Adipocyte (in vitro differentiated cells): Measurements from ENCODE around the gene GAB3.

Experiments
- DNase-seq: peaks from one replicate; pipeline ENCODE4 v3.0.0-alpha.2; 2015; ENCODE audit warnings: low read depth
- H3K27me3 ChIP-seq: replicated peaks from 2 replicates; pipeline ENCODE4 v1.7.0; 2013; ENCODE audit warnings: mild to moderate bottlenecking, low read length, moderate library complexity; ENCODE audit not compliant: control insufficient read depth, insufficient read depth
- H3K36me3 ChIP-seq: 2 replicates; pipeline ENCODE4 v1.7.0; 2013; ENCODE audit warnings: low read length, mild to moderate bottlenecking, moderate library complexity; ENCODE audit not compliant: control insufficient read depth, insufficient read depth, severe bottlenecking
- H3K4me1 ChIP-seq: 2 replicates; pipeline ENCODE4 v1.7.0; 2013; ENCODE audit warnings: mild to moderate bottlenecking, low read length, moderate library complexity; ENCODE audit not compliant: control insufficient read depth, insufficient read depth
- H3K4me3 ChIP-seq: 2 replicates; pipeline ENCODE4 v1.7.0; 2013; ENCODE audit warnings: mild to moderate bottlenecking, low read length, moderate library complexity
- H3K9ac ChIP-seq: 2 replicates; pipeline ENCODE4 v1.7.0; 2013; ENCODE audit warnings: mild to moderate bottlenecking, low read length, moderate library complexity
- H3K9me3 ChIP-seq: 2 replicates; pipeline ENCODE4 v1.7.0; 2013; ENCODE audit warnings: mild to moderate bottlenecking, low read length, moderate library complexity; ENCODE audit not compliant: control insufficient read depth

The GAB3 gene

GRCh38 chrX:154779261-154779660 lies 28.4 kb upstream of the GAB3 start:
- peak; percentile 9 for DNase-seq
- Histone ChIP-seq H3K9ac (no peak overlapping the region), H3K9me3 (no peaks in the 10 kb centered on the region), H3K4me3 (no peak overlapping the region), H3K4me1 (peaks cover 34% of the 10 kb centered on the region), H3K36me3 (peaks cover 41% of the 10 kb centered on the region), H3K27me3 (no peaks in the 10 kb centered on the region)

- H3K4me1 ChIP-seq, result peaks cover 33% of the 10 kb centered on the region
- no peaks in the 10 kb centered on the region for H3K27me3 ChIP-seq
- H3K9me3 ChIP-seq, result no peaks in the 10 kb centered on the region
- H3K9ac ChIP-seq, result no peak overlapping the region
- no peak for DNase-seq
- peaks cover 49% of the 10 kb centered on the region for H3K36me3 ChIP-seq
- H3K4me3 ChIP-seq, result no peak overlapping the region
Observed at GRCh38 chrX:154776753-154777152, 25.9 kb upstream of the GAB3 start.

- no peaks in the 10 kb centered on the region for H3K27me3 ChIP-seq
- H3K9me3 ChIP-seq, result peaks cover 2% of the 10 kb centered on the region
- no peak overlapping the region for H3K4me3 ChIP-seq
- H3K9ac ChIP-seq, result no peak overlapping the region
- peaks cover 30% of the 10 kb centered on the region for H3K4me1 ChIP-seq
- peaks cover 57% of the 10 kb centered on the region for H3K36me3 ChIP-seq
- peak; percentile 36 for DNase-seq
Observed at GRCh38 chrX:154775419-154776349, 24.8 kb upstream of the GAB3 start.

- Histone ChIP-seq H3K27me3 (no peaks in the 10 kb centered on the region), H3K9me3 (peaks cover 2% of the 10 kb centered on the region), H3K4me3 (no peak overlapping the region), H3K4me1 (peaks cover 30% of the 10 kb centered on the region), H3K36me3 (peaks cover 65% of the 10 kb centered on the region), H3K9ac (no peak overlapping the region)
- DNase-seq, result no peak
Observed at GRCh38 chrX:154774622-154775021, 23.7 kb upstream of the GAB3 start.

GRCh38 chrX:154762537-154763296 lies 11.8 kb upstream of the GAB3 start, which contains the start of gene DKC1:
Gene DKC1 (plus strand): TSS chrX:154762864. CDS start chrX:154762966, 102 bp downstream.
- H3K9ac ChIP-seq, result peak within 1 kb of the TSS; percentile 79
- H3K4me3 ChIP-seq, result peak within 1 kb of the TSS; percentile 82
- H3K4me1 ChIP-seq, result no peaks in the 10 kb centered on the region
- peaks cover 28% of the 10 kb centered on the region for H3K36me3 ChIP-seq
- peak; percentile 96 for DNase-seq
- H3K9me3 ChIP-seq, result no peaks in the 10 kb centered on the region
- H3K27me3 ChIP-seq, result no peaks in the 10 kb centered on the region

GRCh38 chrX:154761977-154762536 lies 11.2 kb upstream of the GAB3 start:
- no peaks in the 10 kb centered on the region for H3K27me3 ChIP-seq
- peaks cover 22% of the 10 kb centered on the region for H3K36me3 ChIP-seq
- peak overlapping the region; percentile 77 for H3K9ac ChIP-seq
- H3K9me3 ChIP-seq, result no peaks in the 10 kb centered on the region
- peak overlapping the region; percentile 82 for H3K4me3 ChIP-seq
- no peaks in the 10 kb centered on the region for H3K4me1 ChIP-seq
- no peak for DNase-seq

- Histone ChIP-seq H3K27me3 (peaks cover 3% of the 10 kb centered on the region), H3K9ac (no peak overlapping the region), H3K4me1 (no peaks in the 10 kb centered on the region), H3K9me3 (no peaks in the 10 kb centered on the region), H3K36me3 (no peaks in the 10 kb centered on the region), H3K4me3 (no peak overlapping the region)
- DNase-seq, result no peak
Observed at GRCh38 chrX:154758696-154759095, 7.8 kb upstream of the GAB3 start.

GRCh38 chrX:154751669-154752271 lies 893 bp upstream of the GAB3 start:
- peaks cover 15% of the 10 kb centered on the region for H3K27me3 ChIP-seq
- H3K9ac ChIP-seq, result no peak overlapping the region
- no peaks in the 10 kb centered on the region for H3K36me3 ChIP-seq
- no peak for DNase-seq
- H3K4me1 ChIP-seq, result peaks cover 11% of the 10 kb centered on the region
- H3K9me3 ChIP-seq, result no peaks in the 10 kb centered on the region
- no peak overlapping the region for H3K4me3 ChIP-seq

- no peak for DNase-seq
- Histone ChIP-seq H3K9me3 (no peaks in the 10 kb centered on the region), H3K4me1 (peaks cover 11% of the 10 kb centered on the region), H3K36me3 (no peaks in the 10 kb centered on the region), H3K27me3 (peaks cover 19% of the 10 kb centered on the region), H3K9ac (no peak overlapping the region), H3K4me3 (peak overlapping the region; percentile 43)
Observed at GRCh38 chrX:154751203-154751668, 359 bp upstream of the GAB3 start.

- Histone ChIP-seq H3K4me3 (peak overlapping the region; percentile 82), H3K9me3 (no peaks in the 10 kb centered on the region), H3K36me3 (no peaks in the 10 kb centered on the region), H3K27me3 (peaks cover 17% of the 10 kb centered on the region), H3K4me1 (peaks cover 11% of the 10 kb centered on the region), H3K9ac (peak overlapping the region; percentile 73)
- DNase-seq, result no peak
Observed at GRCh38 chrX:154749856-154750255, 1.0 kb downstream of the GAB3 start.
